ENCODE measurements around the gene PNKP.

DNA sequence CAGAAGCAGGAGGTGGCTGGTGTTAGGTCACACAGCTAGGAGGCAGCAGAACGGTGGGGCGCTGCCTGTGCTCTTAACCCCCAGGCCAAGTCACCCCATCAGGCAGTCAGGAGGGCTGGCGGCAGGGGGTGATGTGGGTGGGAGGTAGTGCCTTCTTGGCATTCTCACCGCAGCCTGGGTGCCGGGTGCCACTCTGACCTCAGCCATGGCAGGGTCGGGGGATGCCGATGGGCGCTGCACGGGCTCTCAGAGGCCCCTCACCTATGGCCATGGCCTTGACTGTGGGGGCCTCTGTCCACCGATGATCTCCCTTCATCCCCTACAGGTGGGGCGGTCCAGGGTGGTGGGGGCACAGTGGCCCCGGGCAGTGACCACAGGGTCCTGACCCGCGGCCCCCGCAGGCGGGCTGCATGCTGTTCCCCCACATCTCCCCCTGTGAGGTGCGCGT, 10.8 kb downstream of the PNKP start:
- TF ChIP-seq, protein P1, sequence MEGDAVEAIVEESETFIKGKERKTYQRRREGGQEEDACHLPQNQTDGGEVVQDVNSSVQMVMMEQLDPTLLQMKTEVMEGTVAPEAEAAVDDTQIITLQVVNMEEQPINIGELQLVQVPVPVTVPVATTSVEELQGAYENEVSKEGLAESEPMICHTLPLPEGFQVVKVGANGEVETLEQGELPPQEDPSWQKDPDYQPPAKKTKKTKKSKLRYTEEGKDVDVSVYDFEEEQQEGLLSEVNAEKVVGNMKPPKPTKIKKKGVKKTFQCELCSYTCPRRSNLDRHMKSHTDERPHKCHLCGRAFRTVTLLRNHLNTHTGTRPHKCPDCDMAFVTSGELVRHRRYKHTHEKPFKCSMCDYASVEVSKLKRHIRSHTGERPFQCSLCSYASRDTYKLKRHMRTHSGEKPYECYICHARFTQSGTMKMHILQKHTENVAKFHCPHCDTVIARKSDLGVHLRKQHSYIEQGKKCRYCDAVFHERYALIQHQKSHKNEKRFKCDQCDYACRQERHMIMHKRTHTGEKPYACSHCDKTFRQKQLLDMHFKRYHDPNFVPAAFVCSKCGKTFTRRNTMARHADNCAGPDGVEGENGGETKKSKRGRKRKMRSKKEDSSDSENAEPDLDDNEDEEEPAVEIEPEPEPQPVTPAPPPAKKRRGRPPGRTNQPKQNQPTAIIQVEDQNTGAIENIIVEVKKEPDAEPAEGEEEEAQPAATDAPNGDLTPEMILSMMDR (conservative IDR thresholded peaks at IDR 0.05 in 1 of 2, IDR thresholded peaks at IDR 0.05 in 1 of 2; ENCODE audit: extremely low read depth in 1 of 2, insufficient read depth in 1 of 2, low read depth in 1 of 2, low read length in 2 of 2) = no peak
- no peak for TF ChIP-seq EZH2 (IDR thresholded peaks at IDR 0.05; ENCODE audit: borderline replicate concordance, low read length)
